Smooth muscle cell (in vitro differentiated cells): ENCODE measurements around the gene GALNT3. TPM values are rescaled to one million over a fixed set of nuclear protein-coding genes. Genes with fewer than 3 reads are reported as not detected.

Source experiments
- DNase-seq: peaks from one replicate; lab custom pipeline; 2025; ENCODE audit not compliant: unreplicated experiment; lab: John Stamatoyannopoulos, UW
- H2AFZ ChIP-seq: fragments of 200-600 bp; sonication (generic); 2 replicates; pipeline ENCODE4 v1.6.0; 2016; ENCODE audit warnings: antibody characterized with exemption, low read depth, mild to moderate bottlenecking
- H3F3A ChIP-seq: fragments of 200-600 bp; sonication (generic); 2 replicates; pipeline ENCODE4 v1.6.0; 2017; ENCODE audit warnings: antibody characterized with exemption, low read depth
- H3K27ac ChIP-seq: fragments of 200-600 bp; sonication (generic); 2 replicates; pipeline ENCODE4 v1.5.1; 2016; ENCODE audit warnings: low read depth, mild to moderate bottlenecking
- H3K27me3 ChIP-seq: fragments of 200-600 bp; sonication (generic); 2 replicates; pipeline ENCODE4 v1.6.1; 2016; ENCODE audit warnings: low read depth, mild to moderate bottlenecking
- H3K36me3 ChIP-seq: fragments of 200-600 bp; sonication (generic); 2 replicates; pipeline ENCODE4 v1.5.1; 2016; ENCODE audit warnings: low read depth
- H3K4me1 ChIP-seq: fragments of 200-600 bp; sonication (generic); 2 replicates; pipeline ENCODE4 v1.5.1; 2016; ENCODE audit warnings: low read depth
- H3K4me2 ChIP-seq: fragments of 200-600 bp; sonication (generic); 2 replicates; pipeline ENCODE4 v1.6.0; 2016; ENCODE audit warnings: mild to moderate bottlenecking
- H3K4me3 ChIP-seq: fragments of 200-600 bp; sonication (generic); 2 replicates; pipeline ENCODE4 v1.5.1; 2016; ENCODE audit warnings: mild to moderate bottlenecking
- H3K79me2 ChIP-seq: fragments of 200-600 bp; sonication (generic); 2 replicates; pipeline ENCODE4 v1.6.0; 2016; ENCODE audit warnings: low read depth, mild to moderate bottlenecking
- H3K9ac ChIP-seq: fragments of 200-600 bp; sonication (generic); 2 replicates; pipeline ENCODE4 v1.6.0; 2016; ENCODE audit warnings: low read depth
- H3K9me3 ChIP-seq: fragments of 200-600 bp; sonication (generic); replicated peaks from 2 replicates; pipeline ENCODE4 v1.5.1; 2016; ENCODE audit warnings: low read depth
- H4K20me1 ChIP-seq: fragments of 200-600 bp; sonication (generic); 2 replicates; pipeline ENCODE4 v1.6.0; 2016; ENCODE audit warnings: low read depth
- CTCF ChIP-seq: fragments of 200-600 bp; sonication (generic); IDR thresholded peaks from 2 replicates; pipeline ENCODE4 v1.5.1; 2017; ENCODE audit warnings: borderline replicate concordance, mild to moderate bottlenecking, antibody characterized with exemption; ENCODE audit not compliant: insufficient read depth, poor library complexity, severe bottlenecking
- WGBS: methylation state at CpG from one replicate; pipeline ENCODE4 v1.1.7; 2016; ENCODE audit warnings: low lambda C conversion rate; 5-methylcytosine and 5-hydroxymethylcytosine counted together
- polyA plus RNA-seq: library from polyadenylated mRNA; unstranded; fragments of >200 nt; fragmentation: Nextera tagmentation; extraction: Ambion mirVana; gene quantifications from 2 replicates; pipeline ENCODE4 v1.2.1, GENCODE V29; 2016
- total RNA-seq: library from RNA; depleted of rRNA; stranded (reverse); fragments of >200 nt; gene quantifications from 2 replicates; pipeline ENCODE4 v1.2.3, GENCODE V29; 2014

GALNT3 gene
- total and polyA plus RNA-seq, 2 experiments from 2014 or later: 4.6 to 32.4 TPM

- H3F3A ChIP-seq: no peaks in the 10 kb centered on the region
- TF ChIP-seq CTCF: no peak
- no peaks in the 10 kb centered on the region for H4K20me1 ChIP-seq
- H3K79me2 ChIP-seq: no peaks in the 10 kb centered on the region
- H3K27ac ChIP-seq: no peak overlapping the region
- no peak overlapping the region for H3K9ac ChIP-seq
- H2AFZ ChIP-seq: no peak overlapping the region
- H3K4me3 ChIP-seq: no peak overlapping the region
- H3K36me3 ChIP-seq: no peaks in the 10 kb centered on the region
- peaks cover 4% of the 10 kb centered on the region for H3K4me1 ChIP-seq
- WGBS: 86% methylated on average over 2 of the region's 2 CpGs
- no peak overlapping the region for H3K4me2 ChIP-seq
- H3K27me3 ChIP-seq: no peaks in the 10 kb centered on the region
- no peaks in the 10 kb centered on the region for H3K9me3 ChIP-seq
- DNase-seq: no peak
Measured at GRCh38 chr2:165839610-165840009, 45.6 kb upstream of the GALNT3 start.

- Histone ChIP-seq H3K4me3 (no peak overlapping the region), H3K9ac (no peak overlapping the region), H3K9me3 (no peaks in the 10 kb centered on the region), H3K27me3 (no peaks in the 10 kb centered on the region), H3K4me2 (no peak overlapping the region), H3K4me1 (peaks cover 4% of the 10 kb centered on the region), H3K27ac (peak overlapping the region; percentile 34), H4K20me1 (no peaks in the 10 kb centered on the region), H2AFZ (no peak overlapping the region), H3K79me2 (no peaks in the 10 kb centered on the region), H3F3A (no peaks in the 10 kb centered on the region), H3K36me3 (no peaks in the 10 kb centered on the region)
- 11% methylated on average over 3 of the region's 3 CpGs for WGBS
- no peak for DNase-seq
- TF ChIP-seq CTCF: no peak
Measured at GRCh38 chr2:165837122-165837521, 43.1 kb upstream of the GALNT3 start.

- DNase-seq: no peak
- Histone ChIP-seq H3K79me2 (no peaks in the 10 kb centered on the region), H3K4me2 (no peak overlapping the region), H3K9me3 (no peaks in the 10 kb centered on the region), H3F3A (no peaks in the 10 kb centered on the region), H2AFZ (no peak overlapping the region), H3K36me3 (no peaks in the 10 kb centered on the region), H3K27ac (no peak overlapping the region), H3K9ac (no peak overlapping the region), H3K27me3 (no peaks in the 10 kb centered on the region), H3K4me1 (peaks cover 4% of the 10 kb centered on the region), H4K20me1 (no peaks in the 10 kb centered on the region), H3K4me3 (no peak overlapping the region)
- 94% methylated on average over 2 of the region's 2 CpGs for WGBS
- no peak for TF ChIP-seq CTCF
Measured at GRCh38 chr2:165835363-165835762, 41.3 kb upstream of the GALNT3 start.

GRCh38 chr2:165833156-165833555, 39.1 kb upstream of the GALNT3 start:
- no peak overlapping the region for H3K4me3 ChIP-seq
- no peaks in the 10 kb centered on the region for H3K27me3 ChIP-seq
- no peak overlapping the region for H3K4me2 ChIP-seq
- no peaks in the 10 kb centered on the region for H3K9me3 ChIP-seq
- no peaks in the 10 kb centered on the region for H3F3A ChIP-seq
- H3K79me2 ChIP-seq: no peaks in the 10 kb centered on the region
- peaks cover 4% of the 10 kb centered on the region for H3K4me1 ChIP-seq
- H3K9ac ChIP-seq: no peak overlapping the region
- 58% methylated on average over 4 of the region's 4 CpGs for WGBS
- H3K36me3 ChIP-seq: no peaks in the 10 kb centered on the region
- no peak for DNase-seq
- no peaks in the 10 kb centered on the region for H4K20me1 ChIP-seq
- no peak overlapping the region for H2AFZ ChIP-seq
- H3K27ac ChIP-seq: peak overlapping the region; percentile 66
- TF ChIP-seq CTCF: no peak
